Right lobe of liver (tissue), 4 donors: ENCODE data around the gene WFDC11.

Experiments
- CTCF ChIP-seq, 4 donors: fragments of 200-600 bp in 3 of 4; fragments of 450-650 bp in 1 of 4; IDR thresholded peaks; one replicate each; pipeline versions ENCODE4 v1.5.1 to v1.8.0; 2016 to 2022; ENCODE audit warnings: antibody characterized with exemption in 4 of 4, mild to moderate bottlenecking in 2 of 4
- POLR2A ChIP-seq: fragments of 450-650 bp; IDR thresholded peaks from one replicate; pipeline ENCODE4 v1.6.1; 2017; ENCODE audit warnings: antibody characterized with exemption, mild to moderate bottlenecking
- donor health status: DM: no; HTN: no; CAD: no.
- donor health status: DM: no; HTN: no; CAD: no.
- donor health status: DM: no; HTN: yes; CAD: no.

- TF ChIP-seq POLR2A (no peak), CTCF (IDR thresholded peaks at IDR 0.05) (no peak)
Observed at GRCh38 chr20:45704969-45705637, 35.1 kb upstream of the WFDC11 start, which contains the start of gene WFDC10B.
